Cardiac fibroblast (primary cell): ENCODE measurements around the gene PLXNA2.

ENCODE experiments used
- DNase-seq, 2 donors: peaks; one replicate each; pipeline versions ENCODE4 v3.0.0 to v3.0.0-alpha.2; 2010; ENCODE audit warnings: low read depth in 2 of 2
- H3K4me3 ChIP-seq, 2 donors: replicated peaks in 1 of 2; 1 replicate in 1 of 2; 2 replicates in 1 of 2; pipeline ENCODE4 v1.5.1; 2011; ENCODE audit warnings: low read depth in 2 of 2, low read length in 2 of 2, mild to moderate bottlenecking in 2 of 2, moderate library complexity in 1 of 2
- TF ChIP-seq, protein P1 (sequence below): IDR thresholded peaks from one replicate; pipeline ENCODE4 v1.5.1; 2011; ENCODE audit warnings: low read depth, mild to moderate bottlenecking, low read length, inconsistent platforms

The PLXNA2 gene

DNA sequence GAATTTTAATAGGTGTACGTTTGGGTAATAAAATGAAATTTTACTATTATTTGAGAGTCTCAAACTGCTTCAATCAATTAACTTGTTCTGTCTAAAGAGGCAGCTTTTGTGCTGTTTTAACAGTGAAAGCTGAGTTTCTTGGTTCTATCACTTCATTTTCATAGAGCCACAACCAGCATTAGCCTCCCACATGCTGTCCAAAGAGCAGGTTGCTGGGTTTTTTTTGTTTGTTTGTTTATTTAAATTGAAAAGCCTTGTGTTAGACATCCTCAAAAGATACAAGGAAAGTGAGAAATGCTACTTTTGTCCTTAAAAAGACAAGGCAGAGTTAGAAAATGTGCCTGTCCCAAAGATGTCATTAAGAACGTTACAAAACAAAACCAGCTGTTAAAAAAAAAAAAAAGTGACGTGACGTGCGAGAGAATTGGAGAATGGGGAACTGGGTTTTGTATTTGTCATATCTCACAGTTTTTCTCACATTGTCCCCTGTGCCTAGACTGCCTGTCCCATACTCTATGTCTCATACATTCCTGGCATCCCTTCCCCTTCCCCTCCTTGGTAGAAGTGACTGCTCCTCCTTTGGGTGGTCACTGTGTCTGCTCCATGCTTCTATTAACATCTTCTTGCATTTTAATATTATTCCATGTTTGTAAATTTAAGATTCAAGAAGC is 270.2 kb downstream of the PLXNA2 start:
- DNase-seq: no peak
- no peak overlapping the region for H3K4me3 ChIP-seq
- TF ChIP-seq, protein P1, sequence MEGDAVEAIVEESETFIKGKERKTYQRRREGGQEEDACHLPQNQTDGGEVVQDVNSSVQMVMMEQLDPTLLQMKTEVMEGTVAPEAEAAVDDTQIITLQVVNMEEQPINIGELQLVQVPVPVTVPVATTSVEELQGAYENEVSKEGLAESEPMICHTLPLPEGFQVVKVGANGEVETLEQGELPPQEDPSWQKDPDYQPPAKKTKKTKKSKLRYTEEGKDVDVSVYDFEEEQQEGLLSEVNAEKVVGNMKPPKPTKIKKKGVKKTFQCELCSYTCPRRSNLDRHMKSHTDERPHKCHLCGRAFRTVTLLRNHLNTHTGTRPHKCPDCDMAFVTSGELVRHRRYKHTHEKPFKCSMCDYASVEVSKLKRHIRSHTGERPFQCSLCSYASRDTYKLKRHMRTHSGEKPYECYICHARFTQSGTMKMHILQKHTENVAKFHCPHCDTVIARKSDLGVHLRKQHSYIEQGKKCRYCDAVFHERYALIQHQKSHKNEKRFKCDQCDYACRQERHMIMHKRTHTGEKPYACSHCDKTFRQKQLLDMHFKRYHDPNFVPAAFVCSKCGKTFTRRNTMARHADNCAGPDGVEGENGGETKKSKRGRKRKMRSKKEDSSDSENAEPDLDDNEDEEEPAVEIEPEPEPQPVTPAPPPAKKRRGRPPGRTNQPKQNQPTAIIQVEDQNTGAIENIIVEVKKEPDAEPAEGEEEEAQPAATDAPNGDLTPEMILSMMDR: no peak

- H3K4me3 ChIP-seq: no peak overlapping the region
- no peak for DNase-seq
- TF ChIP-seq, protein P1: no peak
Observed at GRCh38 chr1:207972337-207972736, 271.8 kb downstream of the PLXNA2 start.
